HG02571 (cell line): Measurements from ENCODE around the gene ULK4.
"Not testable (repeated sequence)": the region's sequence is repeated elsewhere in the genome, so short reads cannot be mapped to it uniquely, and the experiment has no call there.

Experiments
- ATAC-seq: cut with Tn5 transposase; IDR thresholded peaks from one replicate; pipeline ENCODE4 v1.9.1; 2021; ENCODE audit warnings: mild to moderate bottlenecking, moderate library complexity; ENCODE audit not compliant: unreplicated experiment

ULK4 gene

DNA sequence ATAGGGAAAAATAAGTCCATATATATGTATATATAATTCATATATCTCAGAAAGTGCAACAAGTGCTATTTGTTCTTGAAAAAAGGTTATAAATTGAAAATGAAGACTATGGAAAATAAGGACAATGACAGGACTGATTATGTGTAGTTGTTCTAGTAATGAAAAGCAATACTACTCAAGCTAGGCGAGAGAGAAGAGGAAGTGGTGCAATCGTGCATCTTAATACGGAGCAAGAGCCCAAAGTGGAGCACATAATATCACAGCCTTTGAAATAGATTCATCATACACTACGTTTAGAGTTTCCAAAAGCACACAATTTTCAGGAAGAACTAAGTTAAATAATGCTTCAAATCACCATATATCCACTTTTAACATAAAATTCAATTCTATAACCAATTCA is 87.9 kb downstream of the ULK4 start:
- ATAC-seq, result no peak

DNA sequence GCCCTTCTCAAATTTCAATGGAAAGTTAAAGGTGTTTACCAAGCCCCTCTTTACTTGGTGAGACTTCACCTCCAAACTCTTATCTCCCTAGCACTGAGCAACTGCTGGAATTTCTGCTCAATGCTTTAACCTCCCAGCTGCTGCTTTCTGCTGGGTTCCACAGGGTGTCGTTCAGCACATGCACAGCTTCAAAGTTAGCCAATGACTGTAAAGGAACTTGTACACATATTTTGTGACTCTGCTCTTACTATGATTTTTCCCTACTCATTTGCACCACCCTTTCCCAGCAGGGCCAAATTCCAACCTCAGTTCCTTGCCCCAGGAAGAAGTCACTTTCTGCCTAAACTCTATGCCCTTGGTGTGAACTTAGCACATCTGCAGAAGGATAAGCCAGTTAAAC is 89.7 kb downstream of the ULK4 start:
- ATAC-seq, result no peak

DNA sequence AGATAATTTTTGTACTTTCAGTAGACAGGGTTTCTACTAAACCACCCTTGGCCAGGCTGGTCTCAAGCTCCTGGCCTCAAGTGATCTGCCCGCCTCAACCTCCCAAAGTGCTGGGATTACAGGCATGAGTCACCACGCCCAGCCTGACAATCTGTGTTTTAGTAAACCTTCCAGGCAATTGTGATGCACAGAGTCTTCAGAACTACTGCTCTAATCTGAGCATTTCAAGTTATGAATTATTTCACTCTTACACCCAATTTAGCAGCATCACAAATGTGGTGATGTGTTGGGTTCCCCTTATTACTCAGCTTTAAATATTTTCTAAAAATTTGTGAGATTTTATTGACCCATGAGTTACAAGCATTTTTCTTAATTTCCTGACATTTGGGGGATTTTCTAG is 94.4 kb downstream of the ULK4 start:
- ATAC-seq, result no peak

DNA sequence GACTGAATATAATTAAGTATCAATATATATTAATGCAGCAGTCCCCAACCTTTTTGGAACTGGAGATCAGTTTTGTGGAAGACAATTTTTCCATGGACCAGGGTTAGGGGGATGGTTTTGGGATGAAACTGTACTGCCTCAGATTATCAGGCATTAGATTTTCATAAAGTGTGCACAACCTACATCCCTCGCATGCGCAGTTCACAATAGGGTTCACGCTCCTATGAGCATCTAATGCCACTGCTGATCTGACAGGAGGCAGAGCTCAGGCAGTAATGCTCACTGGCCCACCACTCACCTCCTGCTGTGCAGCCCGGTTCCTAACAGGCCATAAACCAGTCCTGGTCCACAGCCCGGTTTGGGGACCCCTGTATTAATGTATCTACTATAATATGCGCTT is 95.6 kb downstream of the ULK4 start:
- ATAC-seq, result no peak

DNA sequence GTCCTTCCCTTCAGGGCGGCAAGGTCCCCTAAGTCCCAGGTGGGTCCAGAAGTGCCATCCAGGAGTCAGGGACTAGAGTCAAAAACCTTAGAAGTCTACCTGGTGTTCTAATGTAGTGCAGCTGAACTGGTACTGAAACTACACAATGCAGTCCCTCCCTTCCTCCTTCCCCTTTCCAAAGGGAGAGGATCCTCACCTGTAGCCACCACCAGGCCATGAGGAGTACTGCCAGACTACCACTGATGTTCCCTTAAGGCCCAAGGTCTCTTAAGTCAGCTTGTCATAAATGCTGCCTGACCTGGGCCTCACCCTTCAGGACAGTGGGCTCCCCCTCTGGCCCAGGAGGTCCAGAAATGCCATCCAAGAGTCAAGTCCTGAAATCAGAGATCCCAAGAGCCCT is 98.9 kb downstream of the ULK4 start:
- ATAC-seq, result no peak

DNA sequence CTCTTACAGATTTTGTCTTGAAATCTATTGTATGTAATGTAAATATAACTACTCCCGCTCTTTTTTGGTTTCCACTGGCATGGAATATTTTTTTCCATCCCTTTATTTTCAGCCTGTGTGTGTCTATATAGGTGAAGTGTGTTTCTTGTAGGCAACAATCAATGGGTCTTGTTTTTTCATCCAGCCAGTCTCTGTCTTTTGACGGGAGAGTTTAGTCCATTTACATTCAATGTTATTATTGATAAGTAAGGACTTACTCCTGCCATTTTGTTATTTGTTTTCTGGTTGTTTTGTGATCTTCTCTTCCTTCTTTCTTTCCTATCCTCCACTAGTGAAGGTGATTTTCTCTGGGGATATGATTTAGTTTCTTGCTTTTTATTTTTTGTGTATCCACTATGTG is 101.4 kb downstream of the ULK4 start:
- ATAC-seq, result not testable (repeated sequence)

DNA sequence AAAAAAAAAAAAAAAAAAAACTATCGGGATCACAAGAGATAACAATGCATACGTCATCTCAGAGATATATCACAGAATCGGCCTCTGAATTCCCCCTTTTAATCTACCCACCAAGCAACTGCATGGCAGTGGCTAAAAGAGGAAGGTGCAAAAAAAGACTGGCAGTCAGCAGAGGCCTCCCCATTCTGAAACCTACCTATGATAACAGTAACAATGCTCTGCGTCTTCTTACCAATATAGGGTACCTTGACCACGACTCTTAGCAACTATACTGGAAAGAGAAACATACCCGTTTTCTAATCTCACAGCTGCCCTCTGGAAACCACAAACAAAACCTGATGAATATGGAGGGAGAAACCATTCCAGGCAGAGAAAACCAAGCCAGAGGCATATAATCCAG is 106.9 kb downstream of the ULK4 start:
- ATAC-seq, result no peak

DNA sequence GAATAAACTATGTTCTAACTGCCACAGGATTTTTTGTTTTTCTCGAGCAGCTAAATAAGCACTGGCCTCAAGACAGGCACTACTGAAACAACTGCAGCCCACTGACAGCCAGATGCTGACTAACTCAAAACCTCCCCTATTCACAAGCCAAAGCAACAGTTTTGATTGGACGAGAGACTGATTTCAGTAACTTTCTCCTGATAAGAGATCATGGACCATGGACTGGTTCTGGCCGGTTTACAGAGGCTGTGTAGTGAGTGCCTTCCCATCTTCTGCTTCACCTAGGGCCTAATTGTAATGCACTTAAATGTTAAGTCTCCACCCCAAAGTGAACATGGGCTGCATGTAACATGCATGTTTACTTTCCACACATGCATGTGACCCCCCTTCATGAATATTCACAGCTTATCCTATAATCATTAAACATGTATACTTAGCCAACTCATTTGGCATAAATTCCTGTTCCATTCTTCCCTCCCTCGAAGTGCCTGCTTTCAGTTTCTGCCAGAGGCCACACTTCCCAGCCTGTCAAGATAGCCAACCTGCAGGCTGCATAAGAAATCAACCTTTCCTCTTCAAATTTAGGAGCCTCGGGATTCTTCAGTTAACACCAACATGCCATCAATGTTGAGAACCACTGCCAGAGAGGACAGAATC is 108.2 kb downstream of the ULK4 start:
- no peak for ATAC-seq

DNA sequence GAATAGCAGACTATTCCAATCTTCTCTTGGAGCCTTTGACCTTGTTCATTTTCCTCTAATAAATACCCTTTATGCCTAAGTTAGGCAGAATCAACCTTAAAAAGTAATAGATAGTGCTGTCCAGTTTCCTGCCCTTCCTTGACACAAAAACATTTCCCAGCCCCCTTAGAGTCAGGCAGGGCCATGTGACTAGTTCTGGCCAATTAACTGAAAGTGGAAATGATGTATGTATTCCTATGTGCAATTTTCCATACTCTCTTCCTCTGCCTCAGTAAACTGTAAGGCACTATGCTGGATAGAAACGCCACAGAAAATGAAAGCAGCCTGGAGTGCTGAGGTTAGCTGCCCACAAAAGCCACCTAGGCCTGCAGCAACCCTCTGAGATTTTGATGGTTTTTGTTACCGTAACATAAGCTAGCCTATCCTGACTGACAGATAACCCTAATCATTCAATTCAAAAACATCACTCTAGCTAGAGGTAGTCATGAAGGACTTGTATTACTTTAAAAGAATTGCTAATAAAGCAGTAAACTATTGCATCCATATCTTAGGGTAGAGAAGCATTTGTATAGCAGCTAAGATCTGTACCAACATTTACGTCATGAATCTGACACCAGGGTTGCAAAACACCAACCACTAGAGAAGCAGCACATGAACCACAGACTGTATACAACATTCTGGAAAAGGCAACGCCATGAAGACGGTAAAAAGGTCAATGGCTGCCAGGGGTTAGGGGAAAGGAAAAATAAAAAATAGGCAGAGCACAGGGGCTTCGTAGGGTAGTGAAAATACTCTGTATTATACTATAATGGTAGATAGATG is 112.9 kb downstream of the ULK4 start:
- no peak for ATAC-seq

DNA sequence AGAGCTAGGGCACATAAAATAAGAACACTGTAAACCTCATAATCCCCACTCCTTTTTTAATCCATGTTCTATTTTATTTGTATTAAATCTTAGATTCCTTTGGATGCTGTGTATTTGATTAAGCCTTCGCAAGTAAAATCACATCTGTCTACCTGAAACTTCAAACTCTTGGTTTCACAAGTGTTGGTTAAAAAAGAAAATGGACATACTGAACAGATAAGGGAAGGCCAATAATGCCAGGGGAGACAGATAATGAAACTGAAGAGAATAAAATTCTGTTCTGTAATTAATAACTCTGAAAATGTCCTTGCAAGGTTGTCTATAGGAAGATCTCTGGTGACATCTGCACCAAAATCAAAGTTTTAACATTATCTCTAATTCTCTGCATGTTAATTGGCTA is 114.2 kb downstream of the ULK4 start:
- ATAC-seq, result no peak

DNA sequence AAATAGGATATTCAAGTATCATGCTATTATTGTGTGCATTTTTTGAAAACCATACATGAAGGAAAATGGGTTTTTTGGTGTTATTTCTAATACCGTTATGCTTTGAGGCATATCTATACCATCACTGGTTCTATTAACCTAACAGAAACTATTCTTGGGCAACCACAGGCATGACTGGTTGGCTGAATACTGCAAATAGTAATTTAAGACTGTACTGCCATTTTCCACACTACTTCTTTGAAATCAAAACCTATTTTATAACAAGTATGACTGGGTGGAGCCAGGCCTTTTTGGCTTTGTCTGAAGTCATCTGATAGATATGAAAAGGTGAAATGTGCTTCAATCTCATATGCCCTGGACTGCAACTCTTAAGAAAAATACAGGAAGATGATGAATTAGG is 115.1 kb downstream of the ULK4 start:
- ATAC-seq, result no peak

DNA sequence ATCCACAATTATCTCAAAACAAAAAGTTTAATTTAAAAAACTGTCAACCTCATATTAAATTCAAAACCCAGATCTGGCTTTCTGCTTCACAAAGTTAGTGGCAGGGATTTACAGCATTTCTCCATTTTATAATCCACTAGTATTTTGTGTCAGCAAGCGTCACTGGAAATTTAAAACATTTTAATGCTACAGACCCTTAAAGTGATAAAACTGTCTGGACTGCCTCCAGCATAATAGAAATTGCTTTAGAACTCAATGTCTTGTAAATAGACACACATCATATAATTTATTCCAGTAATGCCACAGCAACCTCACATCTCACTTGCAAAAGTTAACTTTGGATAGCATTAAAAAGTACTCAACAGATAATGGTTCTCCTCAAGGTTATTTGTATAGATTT is 116.1 kb downstream of the ULK4 start:
- ATAC-seq, result no peak

DNA sequence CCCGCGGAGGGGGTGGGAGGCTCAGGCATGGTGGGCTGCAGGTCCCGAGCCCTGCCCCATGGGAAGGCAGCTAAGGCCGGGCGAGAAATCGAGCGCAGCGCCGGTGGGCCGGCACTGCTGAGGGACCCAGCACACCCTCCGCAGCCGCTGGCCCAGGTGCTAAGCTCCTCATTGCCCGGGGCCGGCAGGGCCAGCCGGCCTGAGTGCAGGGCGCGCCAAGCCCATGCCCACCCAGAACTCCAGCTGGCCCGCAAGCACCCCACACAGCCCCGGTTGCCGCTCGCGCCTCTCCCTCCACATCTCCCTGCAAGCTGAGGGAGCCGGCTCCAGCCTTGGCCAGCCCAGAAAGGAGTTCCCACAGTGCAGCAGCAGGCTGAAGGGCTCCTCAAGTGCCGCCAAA is 117.6 kb downstream of the ULK4 start:
- not testable (repeated sequence) for ATAC-seq

DNA sequence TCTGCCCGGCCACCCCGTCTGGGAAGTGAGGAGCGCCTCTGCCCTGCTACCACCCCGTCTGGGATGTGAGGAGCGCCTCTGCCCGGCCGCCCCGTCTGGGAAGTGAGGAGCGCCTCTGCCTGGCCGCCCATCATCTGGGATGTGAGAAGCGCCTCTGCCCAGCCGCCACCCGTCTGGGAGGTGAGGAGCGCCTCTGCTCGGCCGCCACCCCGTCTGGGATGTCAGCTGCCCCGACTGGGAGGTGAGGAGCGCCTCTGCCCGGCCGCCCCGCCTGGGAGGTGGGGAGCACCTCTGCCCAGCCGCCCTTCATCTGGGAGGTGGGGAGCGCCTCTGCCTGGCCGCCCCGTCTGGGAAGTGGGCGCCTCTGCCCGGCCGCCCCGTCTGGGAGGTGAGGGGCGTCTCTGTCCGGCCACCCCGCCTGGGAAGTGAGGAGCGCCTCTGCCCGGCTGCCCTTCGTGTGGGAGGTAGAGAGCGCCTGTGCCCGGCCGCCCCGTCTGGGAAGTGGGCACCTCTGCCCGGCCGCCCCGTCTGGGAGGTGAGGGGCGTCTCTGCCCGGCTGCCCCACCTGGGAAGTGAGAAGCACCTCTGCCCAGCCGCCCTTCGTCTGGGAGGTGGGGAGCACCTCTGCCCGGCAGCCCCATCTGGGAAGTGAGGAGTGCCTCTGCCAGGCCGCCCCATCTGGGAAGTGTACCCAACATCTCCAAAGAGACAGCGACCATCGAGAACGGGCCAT is 120.8 kb downstream of the ULK4 start:
- not testable (repeated sequence) for ATAC-seq

DNA sequence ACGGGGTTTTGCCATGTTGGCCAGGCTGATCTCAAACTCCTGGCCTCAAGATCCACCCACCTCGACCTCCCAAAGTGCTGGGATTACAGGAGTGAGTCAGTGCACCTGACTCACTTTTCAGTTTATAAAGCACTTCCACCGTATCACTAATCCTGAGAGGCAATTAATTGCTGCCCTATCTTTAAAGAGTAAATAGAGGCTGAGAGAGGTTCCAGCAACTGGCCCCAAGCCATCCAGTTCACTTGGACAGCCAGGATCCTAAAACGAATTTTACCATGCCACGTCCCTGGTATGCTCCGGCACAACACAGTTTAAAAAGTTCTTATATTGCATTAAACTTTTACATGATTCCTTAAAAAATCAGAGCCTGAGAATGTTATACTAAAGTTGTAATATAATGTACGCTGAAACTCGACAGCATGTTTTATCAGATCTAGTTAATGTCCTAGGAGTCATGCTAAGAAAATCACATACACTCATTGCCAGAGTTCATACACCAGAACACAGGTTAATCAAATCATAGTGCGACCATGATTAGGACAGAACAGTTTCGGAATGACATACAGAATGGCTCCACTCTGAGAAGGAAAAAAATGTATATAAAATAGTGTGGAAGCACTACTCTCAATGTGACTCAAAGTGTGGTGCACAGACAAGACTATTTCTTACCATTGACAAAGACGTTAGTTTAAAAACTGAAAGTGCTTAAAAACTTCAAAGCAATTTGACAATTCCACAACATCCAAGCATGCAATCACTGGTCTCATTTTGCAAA is 125.4 kb downstream of the ULK4 start:
- ATAC-seq, result no peak

DNA sequence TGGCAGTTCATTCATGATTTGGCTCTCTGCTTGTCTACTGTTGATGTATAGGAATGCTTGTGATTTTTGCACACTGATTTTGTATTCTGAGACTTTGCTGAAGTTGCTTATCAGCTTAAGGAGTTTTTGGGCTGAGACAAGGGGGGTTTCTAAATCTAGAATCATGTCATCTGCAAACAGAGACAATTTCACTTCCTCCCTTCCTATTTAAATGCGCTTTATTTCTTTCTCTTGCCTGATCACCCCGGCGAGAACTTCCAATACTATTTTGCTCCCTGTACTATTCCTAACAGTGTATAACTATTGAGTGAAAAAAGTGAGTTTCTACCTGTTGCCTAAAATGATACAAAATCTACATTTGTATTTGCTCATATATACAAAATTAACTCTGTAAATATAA is 128.3 kb downstream of the ULK4 start:
- no peak for ATAC-seq

DNA sequence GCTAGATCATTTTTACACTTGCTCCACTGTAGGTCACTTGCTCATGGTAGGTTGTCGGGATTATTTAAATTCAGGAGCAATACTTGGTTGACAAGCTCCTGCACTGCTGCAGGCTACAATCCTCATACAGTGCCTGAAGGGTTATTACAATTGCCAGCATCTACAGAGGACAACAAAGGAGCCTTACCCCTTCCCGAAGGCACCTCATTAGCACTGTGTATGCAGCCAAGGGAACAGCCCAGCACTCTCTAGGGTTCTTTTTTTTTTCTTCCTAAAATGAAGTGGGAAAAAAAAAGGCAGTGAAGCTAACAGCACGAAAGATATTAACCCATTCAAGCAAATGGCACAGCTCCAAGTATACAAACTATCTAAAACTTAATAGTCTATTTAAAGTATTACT is 142.7 kb downstream of the ULK4 start:
- no peak for ATAC-seq

DNA sequence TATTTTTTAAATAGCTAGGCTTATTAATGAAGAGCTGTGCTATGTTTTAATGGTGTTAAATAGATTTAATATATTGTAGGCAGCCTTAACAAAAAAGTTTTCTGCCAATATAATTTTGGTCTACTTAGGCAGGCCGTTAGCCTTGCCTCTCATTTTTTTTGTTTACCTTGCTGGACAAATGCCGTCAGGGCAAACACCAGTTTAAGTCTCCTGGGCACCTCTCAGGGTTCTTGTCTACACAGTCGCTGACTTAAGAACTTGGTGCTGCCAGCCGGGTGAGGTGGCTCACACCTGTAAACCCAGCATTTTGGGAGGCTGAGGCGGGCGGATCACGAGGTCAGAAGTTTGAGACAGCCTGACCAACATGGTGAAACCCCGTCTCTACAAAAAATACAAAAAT is 153.3 kb downstream of the ULK4 start:
- ATAC-seq, result no peak

DNA sequence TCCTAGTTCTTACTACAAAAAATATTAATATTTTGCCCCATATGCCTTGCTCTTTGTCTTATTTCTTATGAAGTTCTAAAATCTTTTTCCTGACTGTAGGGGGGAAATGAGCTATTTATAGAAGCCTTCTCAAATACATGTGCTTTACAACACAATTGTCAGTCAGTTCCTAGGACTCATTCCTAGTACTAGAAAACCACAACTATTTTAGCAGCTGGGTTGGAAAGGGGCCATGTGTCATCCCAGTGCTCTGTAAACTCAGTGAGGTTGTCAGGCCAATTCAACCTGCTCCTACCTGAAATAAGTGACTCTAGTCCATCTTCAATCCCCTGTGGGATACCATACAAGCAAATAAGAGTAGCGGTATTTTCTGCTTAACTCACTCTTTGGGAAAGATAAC is 153.8 kb downstream of the ULK4 start:
- no peak for ATAC-seq

DNA sequence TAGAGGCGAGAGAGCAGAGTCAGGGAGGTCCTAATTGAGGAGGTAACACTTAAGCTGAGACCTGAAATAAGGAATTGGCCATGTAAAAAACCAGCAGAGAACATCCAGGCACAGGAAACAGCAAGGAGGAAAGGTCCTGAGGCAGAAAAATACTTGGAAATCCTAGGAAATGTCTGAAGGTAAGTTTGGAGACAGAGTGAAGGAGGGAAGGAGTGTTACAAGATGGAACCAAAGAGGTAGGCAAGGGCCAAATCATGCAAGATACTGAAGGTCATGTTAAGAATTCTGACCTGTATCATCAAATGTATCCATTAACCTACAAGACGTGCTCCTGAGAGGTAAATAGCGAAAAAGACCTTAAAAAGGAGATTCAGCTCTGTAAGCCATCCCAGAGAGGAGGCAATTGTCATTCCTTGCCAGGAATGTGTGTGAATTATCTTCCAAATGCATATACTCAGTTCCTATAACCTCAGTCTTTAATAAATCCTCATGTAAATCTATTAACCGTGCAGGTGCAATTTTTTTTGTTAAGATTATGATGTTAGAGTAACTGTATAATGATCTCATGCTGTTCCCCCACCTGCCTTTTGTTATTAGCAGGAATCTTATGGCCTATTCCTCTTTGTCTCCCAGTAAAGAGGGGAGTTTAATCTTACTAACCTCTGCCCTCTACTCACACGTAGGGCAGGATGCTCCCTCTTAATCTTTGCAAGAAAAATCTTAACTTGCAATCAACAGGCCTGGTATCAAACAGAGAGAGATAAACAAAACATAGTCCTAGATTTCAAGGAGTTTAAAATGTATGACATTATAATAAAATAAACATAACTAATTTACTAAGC is 166.9 kb downstream of the ULK4 start:
- no peak for ATAC-seq
